ENCODE measurements around the gene DPY19L1.
A peak's percentile ranks its signal among the peaks of the same experiment; 100 is the strongest.
"Not testable (repeated sequence)": the region's sequence is repeated elsewhere in the genome, so short reads cannot be mapped to it uniquely, and the experiment has no call there.

DPY19L1 gene

GRCh38 chr7:35037211-35037525 lies at the start of gene DPY19L1:
Gene DPY19L1, minus strand, starts transcription at chr7:35037485. Its CDS starts 91 bp downstream, at chr7:35037394.
- no peak for DNase-seq

GRCh38 chr7:35079517-35079916 lies 42.2 kb upstream of the DPY19L1 start:
- DNase-seq: not testable (repeated sequence)

GRCh38 chr7:35074008-35074407 lies 36.7 kb upstream of the DPY19L1 start:
- not testable (repeated sequence) for DNase-seq

- peak; percentile 26 for DNase-seq
Measured at GRCh38 chr7:35072950-35073827, 35.9 kb upstream of the DPY19L1 start.

GRCh38 chr7:35069084-35069483 lies 31.8 kb upstream of the DPY19L1 start:
- DNase-seq: not testable (repeated sequence)

- not testable (repeated sequence) for DNase-seq
Measured at GRCh38 chr7:35065382-35065781, 28.1 kb upstream of the DPY19L1 start.

GRCh38 chr7:35058571-35058970 lies 21.3 kb upstream of the DPY19L1 start:
- DNase-seq: not testable (repeated sequence)

- not testable (repeated sequence) for DNase-seq
Measured at GRCh38 chr7:35057505-35058451, 20.5 kb upstream of the DPY19L1 start.

- not testable (repeated sequence) for DNase-seq
Measured at GRCh38 chr7:35055733-35056132, 18.4 kb upstream of the DPY19L1 start.

GRCh38 chr7:35053488-35054175 lies 16.3 kb upstream of the DPY19L1 start:
- DNase-seq: not testable (repeated sequence)

- not testable (repeated sequence) for DNase-seq
Measured at GRCh38 chr7:35048390-35048789, 11.1 kb upstream of the DPY19L1 start.

GRCh38 chr7:35047912-35048305 lies 10.6 kb upstream of the DPY19L1 start:
- not testable (repeated sequence) for DNase-seq

- not testable (repeated sequence) for DNase-seq
Measured at GRCh38 chr7:35047263-35047911, 10.1 kb upstream of the DPY19L1 start.

- DNase-seq: not testable (repeated sequence)
Measured at GRCh38 chr7:35043301-35043700, 6.0 kb upstream of the DPY19L1 start.

- DNase-seq: no peak
Measured at GRCh38 chr7:35040906-35041305, 3.6 kb upstream of the DPY19L1 start.

GRCh38 chr7:35039343-35039742 lies 2.1 kb upstream of the DPY19L1 start:
- no peak for DNase-seq

GRCh38 chr7:35038354-35038753 lies 1.1 kb upstream of the DPY19L1 start:
- DNase-seq: no peak

- DNase-seq: peak; percentile 95
Measured at GRCh38 chr7:35037526-35038341, 449 bp upstream of the DPY19L1 start.

- DNase-seq: peak; percentile 42
Measured at GRCh38 chr7:35036361-35037171, 719 bp downstream of the DPY19L1 start.

- DNase-seq: peak; percentile 24
Measured at GRCh38 chr7:35035511-35035961, 1.7 kb downstream of the DPY19L1 start.
